IMR-90 (cell line): ENCODE measurements around the gene KRTAP5-1. TPM values are rescaled to one million over a fixed set of nuclear protein-coding genes. Genes with fewer than 3 reads are reported as not detected.

Source experiments
- ATAC-seq: fragments of 200-7000 bp; cut with Tn5 transposase; 2 replicates; pipeline ENCODE4 v1.9.1; 2020; ENCODE audit warnings: low read depth, mild to moderate bottlenecking, moderate library complexity
- BruUV-seq: library from RNA; stranded (reverse); fragments of 400-500 nt; replicated peaks from 2 replicates; lab custom pipeline; 2021; lab: Mats Ljungman, UMichigan
- CTCF ChIA-PET: fragments of 300-600 bp; formaldehyde crosslinking; extraction: SDS; loops from one replicate; lab custom pipeline; 2021; ENCODE audit warnings: antibody characterized with exemption; lab: Yijun Ruan, JAX
- POLR2A ChIA-PET: fragments of 300-600 bp; sonication (Branson Sonifier 250); formaldehyde crosslinking; loops from one replicate; lab custom pipeline; 2022; ENCODE audit warnings: antibody characterized with exemption; ENCODE audit not compliant: unreplicated experiment; lab: Charles Lee
- DNase-seq: peaks from one replicate; pipeline ENCODE4 v3.0.0; 2013
- H2AFZ ChIP-seq: replicated peaks from 2 replicates; pipeline ENCODE3; 2013; ENCODE audit warnings: low read length, mild to moderate bottlenecking; ENCODE audit not compliant: poor library complexity
- H2AK5ac ChIP-seq: 2 replicates; pipeline ENCODE4 v1.6.1; 2013; ENCODE audit warnings: low read depth, low read length, inconsistent platforms
- H2AK9ac ChIP-seq: replicated peaks from 2 replicates; pipeline ENCODE3; 2013; ENCODE audit warnings: mild to moderate bottlenecking, low read depth, low read length, moderate library complexity; ENCODE audit not compliant: poor library complexity
- H2BK120ac ChIP-seq: 2 replicates; pipeline ENCODE4 v1.6.1; 2013; ENCODE audit warnings: low read depth, low read length, inconsistent platforms
- H2BK15ac ChIP-seq: 3 replicates; pipeline ENCODE4 v1.6.1; 2013; ENCODE audit warnings: low read depth, low read length, inconsistent platforms
- H2BK20ac ChIP-seq: 2 replicates; pipeline ENCODE4 v1.6.1; 2013; ENCODE audit warnings: low read depth, mild to moderate bottlenecking, inconsistent platforms, low read length, moderate library complexity
- H2BK5ac ChIP-seq: 2 replicates; pipeline ENCODE4 v1.6.1; 2013; ENCODE audit warnings: mild to moderate bottlenecking, low read depth, low read length, inconsistent platforms; ENCODE audit not compliant: poor library complexity, severe bottlenecking
- H3K14ac ChIP-seq: replicated peaks from 2 replicates; pipeline ENCODE4 v1.6.1; 2013; ENCODE audit warnings: low read depth, low read length, inconsistent platforms
- H3K18ac ChIP-seq: 2 replicates; pipeline ENCODE4 v1.6.1; 2013; ENCODE audit warnings: low read depth, low read length, control low read depth
- H3K23ac ChIP-seq: 2 replicates; pipeline ENCODE4 v1.6.1; 2013; ENCODE audit warnings: low read depth, low read length, inconsistent platforms
- H3K27ac ChIP-seq: 2 replicates; pipeline ENCODE4 v1.5.1; 2013; ENCODE audit warnings: mild to moderate bottlenecking, control low read depth, low read length; ENCODE audit not compliant: insufficient read depth
- H3K27me3 ChIP-seq: 2 replicates; pipeline ENCODE4 v1.6.1; 2013; ENCODE audit warnings: low read length; ENCODE audit not compliant: control insufficient read depth, insufficient read depth
- H3K36me3 ChIP-seq: 2 replicates; pipeline ENCODE4 v1.6.1; 2013; ENCODE audit warnings: low read length, mixed read lengths; ENCODE audit not compliant: control insufficient read depth, insufficient read depth
- H3K4ac ChIP-seq: 2 replicates; pipeline ENCODE4 v1.6.1; 2013; ENCODE audit warnings: low read depth, low read length, inconsistent platforms
- H3K4me1 ChIP-seq: 2 replicates; pipeline ENCODE4 v1.6.1; 2013; ENCODE audit warnings: low read length, mixed read lengths; ENCODE audit not compliant: control insufficient read depth, insufficient read depth
- H3K4me2 ChIP-seq: 2 replicates; pipeline ENCODE4 v1.6.1; 2013; ENCODE audit warnings: low read depth, mild to moderate bottlenecking, control low read depth, low read length, moderate library complexity
- H3K4me3 ChIP-seq: 2 replicates; pipeline ENCODE4 v1.5.1; 2013; ENCODE audit warnings: low read depth, mild to moderate bottlenecking, control low read depth, low read length, moderate library complexity; ENCODE audit not compliant: insufficient read depth
- H3K56ac ChIP-seq: 2 replicates; pipeline ENCODE4 v1.6.1; 2013; ENCODE audit warnings: low read length, inconsistent platforms; ENCODE audit not compliant: insufficient read depth; ENCODE audit errors: extremely low read depth
- H3K79me1 ChIP-seq, 2 experiments: 2 replicates each; pipeline ENCODE4 v1.6.1; 2013; ENCODE audit warnings: low read length in 2 of 2, inconsistent platforms in 1 of 2, low read depth in 1 of 2
- H3K9ac ChIP-seq: 2 replicates; pipeline ENCODE4 v1.6.1; 2013; ENCODE audit warnings: low read depth, low read length, control low read depth
- H3K9me1 ChIP-seq: 2 replicates; pipeline ENCODE4 v1.6.1; 2013; ENCODE audit warnings: low read length, inconsistent platforms; ENCODE audit not compliant: insufficient read depth
- H3K9me3 ChIP-seq: 2 replicates; pipeline ENCODE4 v1.6.1; 2013; ENCODE audit warnings: low read length; ENCODE audit not compliant: control insufficient read depth, insufficient read depth
- H4K20me1 ChIP-seq: 2 replicates; pipeline ENCODE4 v1.6.1; 2013; ENCODE audit warnings: low read length, inconsistent platforms; ENCODE audit not compliant: insufficient read depth
- H4K5ac ChIP-seq: 2 replicates; pipeline ENCODE4 v1.6.1; 2013; ENCODE audit warnings: mild to moderate bottlenecking, low read depth, low read length, control low read depth
- H4K8ac ChIP-seq, 2 experiments: 2 replicates each; pipeline ENCODE4 v1.6.1; 2013; ENCODE audit warnings: low read depth in 2 of 2, low read length in 2 of 2, control low read depth in 1 of 2, inconsistent platforms in 1 of 2
- H4K91ac ChIP-seq: 2 replicates; pipeline ENCODE4 v1.6.1; 2013; ENCODE audit warnings: low read depth, low read length, inconsistent platforms; ENCODE audit not compliant: insufficient read depth
- BHLHE40 ChIP-seq: fragments of 150-350 bp; IDR thresholded peaks from 2 replicates; pipeline ENCODE4 v1.6.1; 2016; ENCODE audit warnings: mild to moderate bottlenecking, low read depth, low read length
- CHD1 ChIP-seq: IDR thresholded peaks from 2 replicates; pipeline ENCODE4 v1.6.1; 2012; ENCODE audit warnings: low read depth, low read length, improper control_type of control experiment
- CTCF ChIP-seq: conservative IDR thresholded peaks from 2 replicates; pipeline ENCODE4 v1.5.1; 2012; ENCODE audit warnings: mild to moderate bottlenecking, low read depth, low read length, improper control_type of control experiment
- MAFK ChIP-seq: IDR thresholded peaks from 2 replicates; pipeline ENCODE4 v1.6.1; 2012; ENCODE audit warnings: low read depth, low read length, improper control_type of control experiment
- MAZ ChIP-seq: IDR thresholded peaks from 2 replicates; pipeline ENCODE4 v1.6.1; 2012; ENCODE audit warnings: low read depth, mild to moderate bottlenecking, low read length, improper control_type of control experiment, moderate library complexity, borderline replicate concordance
- MXI1 ChIP-seq: IDR thresholded peaks from 2 replicates; pipeline ENCODE4 v1.6.1; 2012; ENCODE audit warnings: low read depth, mild to moderate bottlenecking, low read length, moderate library complexity, borderline replicate concordance
- NFE2L2 ChIP-seq: fragments of 150-350 bp; IDR thresholded peaks from 2 replicates; pipeline ENCODE4 v1.6.1; 2016; ENCODE audit warnings: low read depth, mild to moderate bottlenecking, low read length
- POLR2A ChIP-seq: IDR thresholded peaks from 2 replicates; pipeline ENCODE4 v1.6.1; 2012; ENCODE audit warnings: mild to moderate bottlenecking, low read depth, low read length
- RAD21 ChIP-seq: IDR thresholded peaks from 2 replicates; pipeline ENCODE4 v1.6.1; 2012; ENCODE audit warnings: low read length, improper control_type of control experiment
- RCOR1 ChIP-seq: IDR thresholded peaks from 2 replicates; pipeline ENCODE4 v1.6.1; 2012; ENCODE audit warnings: mild to moderate bottlenecking, low read length, improper control_type of control experiment; ENCODE audit not compliant: insufficient replicate concordance
- RFX5 ChIP-seq: IDR thresholded peaks from 2 replicates; pipeline ENCODE4 v1.8.0; 2012; ENCODE audit warnings: low read depth, mild to moderate bottlenecking, low read length, moderate library complexity
- SMC3 ChIP-seq: fragments of 150-350 bp; IDR thresholded peaks from 2 replicates; pipeline ENCODE4 v1.6.1; 2016; ENCODE audit warnings: low read depth, mild to moderate bottlenecking, antibody characterized with exemption, low read length, moderate library complexity
- USF2 ChIP-seq: fragments of 150-350 bp; IDR thresholded peaks from 2 replicates; pipeline ENCODE4 v1.6.1; 2017; ENCODE audit warnings: mild to moderate bottlenecking, antibody characterized with exemption, low read length, low read depth
- WGBS, 2 experiments: methylation state at CpG; one replicate each; pipeline versions ENCODE4 v1.1.5 to v1.1.7; 2013; ENCODE audit warnings: missing lambda C conversion rate in 2 of 2; ENCODE audit not compliant: insufficient read length in 1 of 2; ENCODE audit errors: extremely low coverage in 2 of 2; 5-methylcytosine and 5-hydroxymethylcytosine counted together
- dilution Hi-C: fragments of 300-500 bp; cut with HindIII; formaldehyde crosslinking; loops from one replicate; pipeline ENCODE4 v1.14.3; 2018; ENCODE audit warnings: low sequenced_read_pairs; ENCODE audit not compliant: unreplicated experiment
- in situ Hi-C: fragments of 300-500 bp; cut with MboI; formaldehyde crosslinking; loops from 3 replicates; pipeline ENCODE4 v1.14.3; 2019; ENCODE audit warnings: low sequenced_read_pairs, inconsistent platforms, mixed read lengths
- intact Hi-C: fragments of 100-400 bp; cut with micrococcal nuclease; formaldehyde crosslinking; loops from 2 replicates; pipeline ENCODE4 v1.10.0; 2022
- polyA plus RNA-seq, 3 experiments: library from polyadenylated mRNA; depleted of rRNA; stranded (reverse); fragments of >200 nt; gene quantifications; 2 replicates each; pipeline ENCODE4 v1.2.3, GENCODE V29; 2012; ENCODE audit warnings: low replicate concordance in 1 of 3
- total RNA-seq: library from RNA; depleted of rRNA; stranded (reverse); fragments of >200 nt; gene quantifications from 2 replicates; pipeline ENCODE4 v1.2.3, GENCODE V29; 2012

The KRTAP5-1 gene
- total and polyA plus RNA-seq, 2 of the 4 experiments (the other 2 are of a cell fraction), result not detected

DNA sequence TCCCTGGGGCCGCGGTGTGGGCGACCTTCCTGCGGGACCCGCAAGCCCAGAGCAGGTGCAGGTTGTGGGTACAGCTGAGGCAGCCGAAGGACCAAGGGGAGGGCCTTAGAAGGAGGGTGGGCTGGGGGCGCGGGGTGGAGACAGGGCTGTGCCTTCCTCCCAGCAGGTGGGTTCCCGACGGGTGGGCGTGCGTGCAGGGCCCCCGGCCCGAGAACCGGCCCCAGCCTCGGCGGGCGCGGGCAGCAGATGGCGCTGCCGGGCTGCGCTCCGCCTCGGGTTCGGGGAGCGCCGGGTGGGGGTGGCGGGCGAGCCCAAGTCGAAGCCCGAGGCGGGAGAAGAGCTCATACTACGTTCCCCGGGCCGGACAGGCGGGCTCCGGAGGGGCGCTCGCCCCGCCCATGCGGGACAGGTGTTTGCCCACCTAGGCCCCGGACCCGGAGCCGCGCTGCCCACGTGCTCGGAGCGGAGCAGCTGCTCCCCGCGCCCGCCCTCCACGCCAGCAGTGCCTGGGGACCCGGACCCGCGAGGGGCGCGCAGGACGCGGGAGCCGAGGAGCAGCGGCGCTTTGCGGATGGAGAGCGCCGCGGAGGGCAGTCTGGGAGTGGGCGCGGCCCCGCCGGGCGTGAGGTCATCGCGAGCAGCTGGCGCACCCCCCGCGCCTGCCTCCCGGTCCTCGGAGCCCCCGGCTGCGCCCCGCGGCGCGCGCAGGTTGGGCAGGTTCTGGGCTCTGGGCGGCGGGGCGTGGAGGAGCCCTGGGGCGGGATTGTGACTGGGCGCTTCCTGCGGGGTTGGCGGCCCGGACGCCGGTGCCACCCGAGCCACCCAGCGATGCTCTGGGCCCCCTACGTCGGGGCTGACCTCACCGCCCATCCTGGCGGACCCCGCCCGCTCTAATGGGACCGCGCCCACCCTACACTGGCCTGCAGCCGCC, 38.3 kb downstream of the KRTAP5-1 start:
- H4K5ac ChIP-seq, result no peak overlapping the region
- H3K79me1 ChIP-seq, result no peaks in the 10 kb centered on the region
- no peak overlapping the region for H2BK20ac ChIP-seq
- H3K27me3 ChIP-seq, result peaks cover 56% of the 10 kb centered on the region
- no peak overlapping the region for H4K91ac ChIP-seq
- no peak overlapping the region for H3K18ac ChIP-seq
- no peak overlapping the region for H2BK120ac ChIP-seq
- H4K8ac ChIP-seq, result no peak overlapping the region
- no peak overlapping the region for H2BK5ac ChIP-seq
- 1% methylated on average over 18 of the region's 106 CpGs; no CpG with 5 or more reads in 1 of the 2 experiments for WGBS, 2 experiments
- peak; percentile 90 for ATAC-seq
- peak overlapping the region; percentile 60 for H3K4me2 ChIP-seq
- peak; percentile 21 for DNase-seq
- peak overlapping the region; percentile 17 for H3K4me3 ChIP-seq
- H3K4ac ChIP-seq, result no peak overlapping the region
- H3K4me1 ChIP-seq, result peaks cover 4% of the 10 kb centered on the region; the same call in 1 of the 2 replicates
- H3K9me3 ChIP-seq, result no peaks in the 10 kb centered on the region
- peak overlapping the region; percentile 16 for H2AK9ac ChIP-seq
- no peaks in the 10 kb centered on the region for H3K9me1 ChIP-seq
- POLR2A ChIA-PET, result interaction anchor here (1.0 kb wide), 1 partner anchor 28 kb away, joined by 5 read pairs; no protein-coding TSS in a partner anchor
- no peak overlapping the region for H3K23ac ChIP-seq
- dilution Hi-C loops, result no loop called here
- no peak overlapping the region for H3K56ac ChIP-seq
- H2AK5ac ChIP-seq, result no peak overlapping the region
- no peak overlapping the region for H3K9ac ChIP-seq
- CTCF ChIA-PET, result interaction anchor here (0.7 to 2.1 kb wide), 7 partner anchors 12 to 49 kb away, joined by 3 to 30 read pairs (median 4); partner anchors contain the start of gene DUSP8
- no peak overlapping the region for H2BK15ac ChIP-seq
- H3K14ac ChIP-seq, result no peak overlapping the region
- peak overlapping the region; percentile 86 for H2AFZ ChIP-seq
- H4K20me1 ChIP-seq, result 0 out of 2 replicates have a peak, but pooled peaks cover 5% of the 10 kb centered on the region
- H3K36me3 ChIP-seq, result no peaks in the 10 kb centered on the region
- no TSS peak for BruUV-seq
- intact Hi-C loops, result loop anchor here (1.0 to 2.0 kb wide), 2 partner anchors 28 to 82 kb away; partner anchors contain the start of gene KRTAP5-5
- TF ChIP-seq CHD1 (no peak), SMC3 (peak; percentile 77), MAFK (no peak), RCOR1 (no peak), POLR2A (no peak), MAZ (peak; percentile 63; the same call in 1 of the 2 replicates), RFX5 (no peak), NFE2L2 (no peak), RAD21 (peak; percentile 85), USF2 (no peak), BHLHE40 (no peak), MXI1 (no peak), CTCF (peak; percentile 86)
- in situ Hi-C loops, result no loop called here
- no peak overlapping the region for H3K27ac ChIP-seq
